Erythroblast (primary cell): ENCODE data around the gene TRPC3.

Source experiments
- GATA1 ChIP-seq: IDR thresholded peaks from 2 replicates; pipeline ENCODE4 v1.6.1; 2011; ENCODE audit warnings: low read depth, mild to moderate bottlenecking, control low read depth, low read length, moderate library complexity
- POLR2A ChIP-seq: IDR thresholded peaks from 2 replicates; pipeline ENCODE4 v1.6.1; 2011; ENCODE audit warnings: mild to moderate bottlenecking, low read length

DNA sequence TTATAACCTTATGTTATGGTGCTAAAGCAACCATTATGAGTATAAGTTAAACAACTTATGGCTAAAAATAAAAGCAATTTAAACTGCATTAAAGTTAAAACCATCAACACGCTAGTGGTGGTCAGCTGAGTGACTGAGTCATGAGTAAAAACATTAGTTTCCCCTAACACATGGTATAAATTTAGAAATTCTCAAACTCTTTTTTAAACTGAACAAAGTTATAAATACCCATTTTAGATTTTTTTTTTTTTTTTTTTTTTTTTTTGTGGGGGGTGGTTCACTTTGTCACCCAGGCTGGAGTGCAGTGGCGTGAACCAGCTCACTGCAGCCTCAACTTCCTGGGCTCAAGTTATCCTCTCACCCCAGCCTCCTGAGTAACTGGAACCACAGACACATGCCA, 76.2 kb downstream of the TRPC3 start:
- TF ChIP-seq POLR2A: no peak
- no peak for TF ChIP-seq GATA1
